AG04450 (cell line): ENCODE measurements around the gene RGCC. TPM values are rescaled to one million over a fixed set of nuclear protein-coding genes. Genes with fewer than 3 reads are reported as not detected.

Source experiments
- CTCF ChIA-PET: fragments of 300-600, 350-600 bp; formaldehyde crosslinking; extraction: SDS; loops from one replicate; lab custom pipeline; 2022; ENCODE audit warnings: antibody characterized with exemption, inconsistent platforms; lab: Charles Lee
- POLR2A ChIA-PET: fragments of 350-600 bp; formaldehyde crosslinking; extraction: SDS; loops from one replicate; lab custom pipeline; 2021; ENCODE audit warnings: antibody characterized with exemption, inconsistent platforms; lab: Yijun Ruan, JAX
- DNase-seq: peaks from one replicate; pipeline ENCODE4 v3.0.0-alpha.2; 2011; ENCODE audit warnings: low read depth, low spot score
- H3K27ac ChIP-seq: one replicate; pipeline ENCODE4 v1.5.1; 2012; ENCODE audit warnings: low read depth, low read length, control low read depth
- H3K27me3 ChIP-seq: one replicate; pipeline ENCODE4 v1.6.0; 2012; ENCODE audit warnings: low read length; ENCODE audit not compliant: control insufficient read depth, insufficient read depth
- H3K4me3 ChIP-seq: 2 replicates; pipeline ENCODE4 v1.5.1; 2011; ENCODE audit warnings: mild to moderate bottlenecking, low read depth, low read length, control low read depth
- H3K9me3 ChIP-seq: 2 replicates; pipeline ENCODE4 v1.5.1; 2012; ENCODE audit warnings: low read length; ENCODE audit not compliant: control insufficient read depth, insufficient read depth
- polyA plus RNA-seq: library from polyadenylated mRNA; depleted of rRNA; stranded (reverse); fragments of >200 nt; gene quantifications from 2 replicates; pipeline ENCODE4 v1.2.3, GENCODE V29; 2011
- TF ChIP-seq, protein P1 (sequence below): IDR thresholded peaks from 2 replicates; pipeline ENCODE4 v1.5.1; 2011; ENCODE audit warnings: low read depth, low read length, control low read depth, inconsistent platforms

Gene RGCC
- polyA plus RNA-seq, 1 experiment, result 141 TPM

DNA sequence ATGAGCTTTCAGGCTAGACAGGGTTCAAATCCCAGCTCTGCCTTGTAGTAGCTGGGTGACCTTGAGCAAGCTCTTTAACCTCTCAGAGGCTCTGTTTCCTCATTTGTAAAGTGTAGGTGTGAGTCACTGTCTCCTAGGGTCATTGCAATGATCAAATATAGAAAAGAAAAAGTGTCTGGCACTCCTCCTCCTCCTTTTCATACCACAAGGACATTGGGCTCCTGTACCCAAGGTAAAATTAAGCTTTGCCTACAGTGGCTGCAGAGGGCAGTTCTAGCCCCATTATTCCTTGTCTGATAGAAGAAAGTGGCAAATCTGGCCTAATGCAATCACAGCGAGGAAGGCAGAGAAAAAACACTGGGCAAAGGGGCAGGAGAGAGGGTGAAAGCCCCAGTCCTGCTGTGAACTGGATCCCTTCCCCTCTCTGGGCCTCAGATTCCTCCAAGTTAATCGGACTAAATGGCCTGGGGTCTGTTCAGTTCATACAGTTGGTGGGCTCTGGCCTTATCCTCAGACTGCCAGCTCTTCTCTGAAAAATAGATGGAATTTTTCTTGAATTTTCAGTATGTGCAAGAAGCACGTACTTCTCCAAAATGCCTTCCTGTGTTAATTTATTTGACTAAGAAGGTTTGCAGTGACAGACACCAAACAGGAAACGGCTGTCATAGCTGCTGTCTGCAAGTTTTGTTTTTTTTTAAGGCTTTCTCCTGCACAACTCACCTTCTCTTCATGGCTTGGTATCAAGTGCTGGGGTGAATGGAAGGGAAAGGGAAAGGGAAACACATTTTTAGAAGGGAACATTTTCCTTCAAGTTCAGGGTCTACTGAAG lies 35.3 kb downstream of the RGCC start:
- TF ChIP-seq, protein P1, sequence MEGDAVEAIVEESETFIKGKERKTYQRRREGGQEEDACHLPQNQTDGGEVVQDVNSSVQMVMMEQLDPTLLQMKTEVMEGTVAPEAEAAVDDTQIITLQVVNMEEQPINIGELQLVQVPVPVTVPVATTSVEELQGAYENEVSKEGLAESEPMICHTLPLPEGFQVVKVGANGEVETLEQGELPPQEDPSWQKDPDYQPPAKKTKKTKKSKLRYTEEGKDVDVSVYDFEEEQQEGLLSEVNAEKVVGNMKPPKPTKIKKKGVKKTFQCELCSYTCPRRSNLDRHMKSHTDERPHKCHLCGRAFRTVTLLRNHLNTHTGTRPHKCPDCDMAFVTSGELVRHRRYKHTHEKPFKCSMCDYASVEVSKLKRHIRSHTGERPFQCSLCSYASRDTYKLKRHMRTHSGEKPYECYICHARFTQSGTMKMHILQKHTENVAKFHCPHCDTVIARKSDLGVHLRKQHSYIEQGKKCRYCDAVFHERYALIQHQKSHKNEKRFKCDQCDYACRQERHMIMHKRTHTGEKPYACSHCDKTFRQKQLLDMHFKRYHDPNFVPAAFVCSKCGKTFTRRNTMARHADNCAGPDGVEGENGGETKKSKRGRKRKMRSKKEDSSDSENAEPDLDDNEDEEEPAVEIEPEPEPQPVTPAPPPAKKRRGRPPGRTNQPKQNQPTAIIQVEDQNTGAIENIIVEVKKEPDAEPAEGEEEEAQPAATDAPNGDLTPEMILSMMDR, result no peak

DNA sequence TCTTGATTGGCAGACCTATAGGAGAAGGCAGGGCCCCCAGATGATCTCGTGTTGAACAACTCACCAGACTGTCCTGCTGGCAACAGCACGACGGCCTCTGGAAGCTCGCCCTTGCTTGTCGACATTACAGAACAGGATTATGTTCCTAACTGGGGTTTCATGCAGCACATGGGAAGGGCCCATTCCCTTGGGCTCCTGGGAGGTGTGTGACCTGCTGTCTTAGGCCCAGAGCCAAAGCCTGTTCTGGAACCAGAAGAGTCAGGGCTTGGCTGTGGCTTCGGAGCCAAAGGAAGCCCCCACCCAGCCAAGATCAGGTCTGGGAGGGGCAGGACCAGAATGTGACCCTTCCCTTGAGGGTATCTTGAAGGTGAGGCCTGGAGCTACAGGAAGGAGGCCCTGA lies 36.9 kb downstream of the RGCC start:
- H3K27ac ChIP-seq, result no peak overlapping the region
- no peaks in the 10 kb centered on the region for H3K9me3 ChIP-seq
- no peak overlapping the region for H3K4me3 ChIP-seq
- no peak for DNase-seq
- TF ChIP-seq, protein P1, result no peak
- ChIA-PET CTCF (interaction anchor here (0.6 kb wide), 1 partner anchor 97 kb away, joined by 3 read pairs; no protein-coding TSS in a partner anchor), POLR2A (interaction anchor here (0.8 kb wide), 1 partner anchor 158 kb away, joined by 4 read pairs; no protein-coding TSS in a partner anchor)
- H3K27me3 ChIP-seq, result no peaks in the 10 kb centered on the region

More for the DNA sequence above, 35.3 kb downstream of the RGCC start:
- ChIA-PET POLR2A (no interaction called here), CTCF (interaction anchor here (0.7 to 1.2 kb wide), 2 partner anchors 33 to 158 kb away, joined by 3 read pairs; no protein-coding TSS in a partner anchor)
- no peaks in the 10 kb centered on the region for H3K9me3 ChIP-seq
- H3K27ac ChIP-seq, result no peak overlapping the region
- H3K27me3 ChIP-seq, result no peaks in the 10 kb centered on the region
- H3K4me3 ChIP-seq, result no peak overlapping the region
- DNase-seq, result no peak

DNA sequence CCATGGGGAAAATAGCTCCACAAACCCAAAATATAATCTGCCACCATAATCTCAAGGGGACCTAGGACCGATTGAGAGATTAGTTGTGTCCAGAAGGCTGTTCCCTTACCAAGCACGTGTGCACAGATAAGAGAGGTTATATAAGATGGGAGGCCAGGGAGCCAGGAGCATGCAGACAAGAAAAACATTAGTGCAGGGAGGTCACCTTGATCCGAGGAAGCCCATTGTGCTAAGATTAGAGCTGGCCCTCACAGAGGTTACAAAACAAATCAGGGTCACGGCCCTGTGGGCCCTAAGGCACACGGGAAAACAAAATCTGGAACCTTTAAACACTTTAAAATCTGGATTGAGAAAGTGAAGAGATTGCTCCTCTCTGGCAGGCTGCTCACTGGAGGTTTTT lies 37.7 kb downstream of the RGCC start:
- Histone ChIP-seq H3K9me3 (no peaks in the 10 kb centered on the region), H3K27ac (no peak overlapping the region), H3K4me3 (no peak overlapping the region), H3K27me3 (no peaks in the 10 kb centered on the region)
- ChIA-PET CTCF (interaction anchor here (0.6 kb wide), 1 partner anchor 96 kb away, joined by 3 read pairs; no protein-coding TSS in a partner anchor), POLR2A (interaction anchor here (0.6 to 0.9 kb wide), 3 partner anchors 30 to 279 kb away, joined by 3 to 4 read pairs (median 3); no protein-coding TSS in a partner anchor)
- TF ChIP-seq, protein P1, result no peak
- DNase-seq, result no peak

DNA sequence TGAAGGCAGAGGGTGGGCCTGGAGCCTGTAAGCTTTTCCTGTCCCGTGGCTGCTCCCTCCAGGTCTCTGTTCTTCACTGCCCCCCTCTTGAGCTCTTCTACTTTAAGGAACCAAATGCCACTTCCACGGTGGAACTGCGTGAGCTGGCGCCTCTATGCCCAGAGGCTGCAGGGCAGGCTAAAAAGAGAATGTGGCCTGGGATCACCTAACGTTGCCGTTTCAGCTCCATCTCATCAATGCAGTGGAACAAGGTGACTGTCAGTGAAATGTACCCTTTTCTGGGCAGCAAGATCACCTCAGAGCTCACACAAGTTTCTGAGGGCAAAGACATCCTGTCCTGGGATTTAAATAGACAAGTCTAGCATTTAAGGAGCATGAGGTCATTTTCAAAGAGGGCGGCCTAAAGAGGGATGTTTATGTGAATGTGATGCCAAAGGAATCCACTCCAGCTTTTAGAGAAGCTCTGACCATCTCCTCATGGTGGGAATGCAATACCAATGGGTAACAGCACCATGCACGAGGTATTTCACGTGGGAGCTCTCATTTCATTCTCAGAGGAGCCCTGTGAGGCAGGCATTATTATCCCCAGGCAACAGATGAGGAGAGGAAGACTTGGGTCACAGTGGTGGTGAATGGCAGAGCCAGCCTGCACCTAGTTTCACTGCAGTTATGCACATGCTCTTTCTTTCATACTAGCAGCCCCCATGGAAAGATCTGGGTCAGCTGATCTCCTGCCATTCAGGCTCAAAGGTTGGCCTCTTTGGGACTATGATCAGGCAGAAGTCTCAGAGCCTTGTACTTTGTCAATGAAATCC lies 39.3 kb downstream of the RGCC start:
- TF ChIP-seq, protein P1, result no peak
- no peaks in the 10 kb centered on the region for H3K27me3 ChIP-seq
- H3K4me3 ChIP-seq, result no peak overlapping the region
- no peaks in the 10 kb centered on the region for H3K9me3 ChIP-seq
- peak overlapping the region; percentile 43 for H3K27ac ChIP-seq
- POLR2A ChIA-PET, result interaction anchor here (1.0 kb wide), 1 partner anchor 9 kb away, joined by 4 read pairs; no protein-coding TSS in a partner anchor
- peak; percentile 80 for DNase-seq
- CTCF ChIA-PET, result no interaction called here
